HEK293 (cell line): ENCODE measurements around the gene FXYD4.

ENCODE experiments used
- CTCF ChIA-PET: fragments of 350-600 bp; formaldehyde crosslinking; extraction: SDS; loops from one replicate; lab custom pipeline; 2021; ENCODE audit warnings: antibody characterized with exemption; lab: Yijun Ruan, JAX
- POLR2A ChIA-PET: fragments of 300-600 bp; formaldehyde crosslinking; extraction: SDS; loops from one replicate; lab custom pipeline; 2020; ENCODE audit warnings: antibody characterized with exemption, inconsistent platforms; lab: Yijun Ruan, JAX
- H3K27ac ChIP-seq: fragments of 200-500 bp; sonication (Bioruptor generic); 2 replicates; pipeline ENCODE4 v1.5.1; 2014; ENCODE audit warnings: low read depth, low read length, control low read depth, inconsistent platforms; ENCODE audit errors: extremely low read depth
- H3K36me3 ChIP-seq, 2 experiments: fragments of 200-500 bp in 1 of 2; sonication (Bioruptor generic) in 1 of 2; 1 replicate in 1 of 2; 2 replicates in 1 of 2; pipeline ENCODE4 v1.5.1; 2014 to 2017; ENCODE audit warnings: inconsistent platforms in 2 of 2, low read length in 2 of 2; ENCODE audit not compliant: control insufficient read depth in 2 of 2, insufficient read depth in 1 of 2
- H3K4me1 ChIP-seq: fragments of 200-500 bp; sonication (Bioruptor generic); 2 replicates; pipeline ENCODE4 v1.5.1; 2014; ENCODE audit warnings: mild to moderate bottlenecking, low read length, inconsistent platforms; ENCODE audit not compliant: control insufficient read depth, insufficient read depth
- H3K4me3 ChIP-seq: 2 replicates; pipeline ENCODE4 v1.5.1; 2011; ENCODE audit warnings: low read depth, mild to moderate bottlenecking, control low read depth, low read length, moderate library complexity
- H3K9me3 ChIP-seq: fragments of 200-500 bp; sonication (Bioruptor generic); 2 replicates; pipeline ENCODE4 v1.5.1; 2014; ENCODE audit warnings: low read depth, low read length, inconsistent platforms; ENCODE audit not compliant: control insufficient read depth, insufficient read depth
- EGR2 ChIP-seq: fragments of 450-650 bp; formaldehyde crosslinking; IDR thresholded peaks from 2 replicates; pipeline ENCODE4 v1.5.1; 2016; ENCODE audit warnings: low read depth, missing biosample characterization, missing genetic modification characterization
- GLIS1 ChIP-seq: fragments of 450-650 bp; formaldehyde crosslinking; IDR thresholded peaks from 2 replicates; pipeline ENCODE4 v1.5.1; 2016; ENCODE audit warnings: missing biosample characterization, missing genetic modification characterization
- KLF17 ChIP-seq: fragments of 450-650 bp; formaldehyde crosslinking; IDR thresholded peaks from 2 replicates; pipeline ENCODE4 v1.5.1; 2016; ENCODE audit warnings: missing biosample characterization, missing genetic modification characterization
- PRDM2 ChIP-seq: fragments of 450-650 bp; formaldehyde crosslinking; IDR thresholded peaks from 2 replicates; pipeline ENCODE4 v1.5.1; 2016; ENCODE audit warnings: missing biosample characterization, missing genetic modification characterization, borderline replicate concordance
- PRDM4 ChIP-seq: fragments of 450-650 bp; formaldehyde crosslinking; IDR thresholded peaks from 2 replicates; pipeline ENCODE4 v1.5.1; 2017; ENCODE audit warnings: missing biosample characterization, missing genetic modification characterization
- ZBTB17 ChIP-seq: fragments of 450-650 bp; formaldehyde crosslinking; IDR thresholded peaks from 2 replicates; pipeline ENCODE4 v1.5.1; 2016; ENCODE audit warnings: missing biosample characterization, missing genetic modification characterization
- ZBTB20 ChIP-seq: fragments of 450-650 bp; formaldehyde crosslinking; IDR thresholded peaks from 2 replicates; pipeline ENCODE4 v1.5.1; 2016; ENCODE audit warnings: missing biosample characterization, missing genetic modification characterization
- ZFHX2 ChIP-seq: fragments of 450-650 bp; formaldehyde crosslinking; conservative IDR thresholded peaks from 2 replicates; pipeline ENCODE4 v1.5.1; 2016; ENCODE audit warnings: missing biosample characterization, missing genetic modification characterization
- ZFP69B ChIP-seq: fragments of 450-650 bp; formaldehyde crosslinking; IDR thresholded peaks from 2 replicates; pipeline ENCODE4 v1.5.1; 2016; ENCODE audit warnings: missing biosample characterization, missing genetic modification characterization
- ZIC2 ChIP-seq: fragments of 450-650 bp; formaldehyde crosslinking; IDR thresholded peaks from 2 replicates; pipeline ENCODE4 v1.5.1; 2016; ENCODE audit warnings: missing biosample characterization, missing genetic modification characterization
- ZNF202 ChIP-seq: fragments of 450-650 bp; formaldehyde crosslinking; IDR thresholded peaks from 2 replicates; pipeline ENCODE4 v1.5.1; 2016; ENCODE audit warnings: missing biosample characterization, missing genetic modification characterization, borderline replicate concordance
- ZNF561 ChIP-seq: fragments of 450-650 bp; IDR thresholded peaks from 2 replicates; pipeline ENCODE4 v1.5.1; 2018; ENCODE audit warnings: missing biosample characterization, missing genetic modification characterization, borderline replicate concordance
- ZNF639 ChIP-seq: fragments of 450-650 bp; formaldehyde crosslinking; IDR thresholded peaks from 2 replicates; pipeline ENCODE4 v1.5.1; 2016; ENCODE audit warnings: missing biosample characterization, missing genetic modification characterization
- ZNF654 ChIP-seq: fragments of 450-650 bp; formaldehyde crosslinking; IDR thresholded peaks from 2 replicates; pipeline ENCODE4 v1.5.1; 2016; ENCODE audit warnings: low read depth, missing biosample characterization, missing genetic modification characterization
- ZNF660 ChIP-seq: fragments of 450-650 bp; IDR thresholded peaks from 2 replicates; pipeline ENCODE4 v1.5.1; 2018; ENCODE audit warnings: missing biosample characterization, mild to moderate bottlenecking, missing genetic modification characterization
- ZNF776 ChIP-seq: fragments of 450-650 bp; formaldehyde crosslinking; IDR thresholded peaks from 2 replicates; pipeline ENCODE4 v1.5.0; 2017; ENCODE audit warnings: missing biosample characterization, missing genetic modification characterization, borderline replicate concordance

FXYD4 gene

GRCh38 chr10:43370671-43371215 is 693 bp upstream of the FXYD4 start:
- ChIA-PET CTCF (no interaction called here), POLR2A (interaction anchor here (0.7 kb wide), 1 partner anchor 54 kb away, joined by 6 read pairs; no protein-coding TSS in a partner anchor)
- H3K36me3 ChIP-seq: no peaks in the 10 kb centered on the region
- H3K27ac ChIP-seq: no peak overlapping the region
- no peak for TF ChIP-seq ZNF639
- TF ChIP-seq PRDM4: no peak
- TF ChIP-seq ZNF776 (tag by site-specific recombination): no peak
- no peak for TF ChIP-seq PRDM2 (tag by site-specific recombination)
- no peak for TF ChIP-seq KLF17 (tag by site-specific recombination)
- TF ChIP-seq ZFHX2 (tag by site-specific recombination): peak; percentile 58
- no peak for TF ChIP-seq ZNF660 (tag by site-specific recombination)
- TF ChIP-seq EGR2: peak; percentile 59; the same call in 1 of the 2 replicates
- H3K4me3 ChIP-seq: no peak overlapping the region
- no peaks in the 10 kb centered on the region for H3K9me3 ChIP-seq
- H3K4me1 ChIP-seq: no peaks in the 10 kb centered on the region

- no peaks in the 10 kb centered on the region for H3K9me3 ChIP-seq
- H3K36me3 ChIP-seq: no peaks in the 10 kb centered on the region
- ChIA-PET CTCF (interaction anchor here (1.4 kb wide), 1 partner anchor 81 kb away, joined by 5 read pairs; no protein-coding TSS in a partner anchor), POLR2A (no interaction called here)
- TF ChIP-seq ZNF654 (tag by site-specific recombination) (no peak), ZFP69B (tag by site-specific recombination) (no peak), ZIC2 (tag by site-specific recombination) (peak; percentile 62), GLIS1 (tag by site-specific recombination) (peak; percentile 41), ZNF202 (tag by site-specific recombination) (no peak), ZNF561 (no peak), ZBTB17 (tag by site-specific recombination) (peak; percentile 39; the same call in 1 of the 2 replicates), ZBTB20 (tag by site-specific recombination) (peak; percentile 62; the same call in 1 of the 2 replicates)
- no peak overlapping the region for H3K4me3 ChIP-seq
- no peak overlapping the region for H3K27ac ChIP-seq
- no peaks in the 10 kb centered on the region for H3K4me1 ChIP-seq
Measured at GRCh38 chr10:43372765-43373361, 1.4 kb downstream of the FXYD4 start.
